ENCODE data around the gene PRKCA. TPM values are rescaled to one million over a fixed set of nuclear protein-coding genes. Genes with fewer than 3 reads are reported as not detected.

PRKCA gene
- total RNA-seq, 1 experiment from 2014 or later: 29.5 TPM

DNA sequence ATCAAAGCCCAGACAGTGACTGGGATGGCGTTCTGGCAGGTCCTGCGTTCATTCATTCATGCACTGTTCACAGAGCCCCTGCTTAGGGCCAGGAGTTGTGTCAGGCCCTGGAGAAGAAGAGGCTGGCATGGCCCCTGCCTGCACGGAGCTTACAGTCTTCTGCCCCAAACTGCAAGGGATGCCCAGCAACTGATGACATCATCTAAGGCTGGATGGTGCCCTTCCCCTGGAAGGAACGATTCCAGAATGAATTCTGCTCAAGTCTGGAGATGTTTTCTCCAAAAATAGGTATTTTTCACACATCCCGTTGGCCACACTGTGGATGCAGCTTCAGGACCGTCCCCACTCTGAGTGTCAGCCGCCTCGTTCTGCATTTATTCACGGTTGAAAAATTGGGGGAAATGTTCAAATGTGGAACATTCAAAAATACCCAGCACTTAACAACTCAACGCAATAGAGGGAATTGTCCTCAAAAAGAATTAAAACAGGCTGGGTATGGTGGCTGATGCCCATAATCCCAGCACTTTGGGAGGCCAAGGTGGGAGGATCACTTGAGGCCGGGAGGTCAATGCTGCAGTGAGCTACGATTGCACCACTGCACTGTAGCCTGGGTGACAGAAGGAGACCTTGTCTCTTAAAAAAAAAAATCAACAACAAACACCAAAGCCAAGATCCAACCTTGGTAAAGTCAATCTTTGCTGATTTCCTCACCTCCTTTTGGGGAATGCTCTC is 508.7 kb downstream of the PRKCA start:
- Mint-ChIP-seq H3K9me3 (no peaks in the 10 kb centered on the region), H3K4me3 (no peak overlapping the region), H3K27ac (no peak overlapping the region), H3K27me3 (ENCODE audit: low read depth) (no peaks in the 10 kb centered on the region), H3K36me3 (no peaks in the 10 kb centered on the region), H3K4me1 (peaks cover 8% of the 10 kb centered on the region)
- no peak for ATAC-seq
- CTCF ChIA-PET: interaction anchor here (1.5 kb wide), 1 partner anchor 83 kb away, joined by 3 read pairs; no protein-coding TSS in a partner anchor
- POLR2A ChIA-PET: no interaction called here
- DNase-seq (ENCODE audit: low spot score): no peak
- TF ChIP-seq HMGA2 (CRISPR knock-in tag; IDR thresholded peaks at IDR 0.05) (no peak), JAZF1 (CRISPR knock-in tag; IDR thresholded peaks at IDR 0.05) (no peak), NR2C2 (CRISPR knock-in tag; IDR thresholded peaks at IDR 0.05) (no peak), OVOL2 (CRISPR knock-in tag; IDR thresholded peaks at IDR 0.05; ENCODE audit: borderline replicate concordance) (no peak), PRRX2 (CRISPR knock-in tag; IDR thresholded peaks at IDR 0.05) (no peak), SP1 (CRISPR knock-in tag; conservative IDR thresholded peaks at IDR 0.05) (no peak), SOX15 (CRISPR knock-in tag; IDR thresholded peaks at IDR 0.05) (no peak), NR1H2 (CRISPR knock-in tag; IDR thresholded peaks at IDR 0.05) (no peak), CREM (CRISPR knock-in tag; IDR thresholded peaks at IDR 0.05) (no peak), NFE2L1 (CRISPR knock-in tag; IDR thresholded peaks at IDR 0.05) (no peak)
- TF ChIP-seq, protein P1, sequence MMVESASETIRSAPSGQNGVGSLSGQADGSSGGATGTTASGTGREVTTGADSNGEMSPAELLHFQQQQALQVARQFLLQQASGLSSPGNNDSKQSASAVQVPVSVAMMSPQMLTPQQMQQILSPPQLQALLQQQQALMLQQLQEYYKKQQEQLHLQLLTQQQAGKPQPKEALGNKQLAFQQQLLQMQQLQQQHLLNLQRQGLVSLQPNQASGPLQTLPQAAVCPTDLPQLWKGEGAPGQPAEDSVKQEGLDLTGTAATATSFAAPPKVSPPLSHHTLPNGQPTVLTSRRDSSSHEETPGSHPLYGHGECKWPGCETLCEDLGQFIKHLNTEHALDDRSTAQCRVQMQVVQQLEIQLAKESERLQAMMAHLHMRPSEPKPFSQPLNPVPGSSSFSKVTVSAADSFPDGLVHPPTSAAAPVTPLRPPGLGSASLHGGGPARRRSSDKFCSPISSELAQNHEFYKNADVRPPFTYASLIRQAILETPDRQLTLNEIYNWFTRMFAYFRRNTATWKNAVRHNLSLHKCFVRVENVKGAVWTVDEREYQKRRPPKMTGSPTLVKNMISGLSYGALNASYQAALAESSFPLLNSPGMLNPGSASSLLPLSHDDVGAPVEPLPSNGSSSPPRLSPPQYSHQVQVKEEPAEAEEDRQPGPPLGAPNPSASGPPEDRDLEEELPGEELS (CRISPR knock-in tag; IDR thresholded peaks at IDR 0.05): no peak
- TF ChIP-seq, protein P2, sequence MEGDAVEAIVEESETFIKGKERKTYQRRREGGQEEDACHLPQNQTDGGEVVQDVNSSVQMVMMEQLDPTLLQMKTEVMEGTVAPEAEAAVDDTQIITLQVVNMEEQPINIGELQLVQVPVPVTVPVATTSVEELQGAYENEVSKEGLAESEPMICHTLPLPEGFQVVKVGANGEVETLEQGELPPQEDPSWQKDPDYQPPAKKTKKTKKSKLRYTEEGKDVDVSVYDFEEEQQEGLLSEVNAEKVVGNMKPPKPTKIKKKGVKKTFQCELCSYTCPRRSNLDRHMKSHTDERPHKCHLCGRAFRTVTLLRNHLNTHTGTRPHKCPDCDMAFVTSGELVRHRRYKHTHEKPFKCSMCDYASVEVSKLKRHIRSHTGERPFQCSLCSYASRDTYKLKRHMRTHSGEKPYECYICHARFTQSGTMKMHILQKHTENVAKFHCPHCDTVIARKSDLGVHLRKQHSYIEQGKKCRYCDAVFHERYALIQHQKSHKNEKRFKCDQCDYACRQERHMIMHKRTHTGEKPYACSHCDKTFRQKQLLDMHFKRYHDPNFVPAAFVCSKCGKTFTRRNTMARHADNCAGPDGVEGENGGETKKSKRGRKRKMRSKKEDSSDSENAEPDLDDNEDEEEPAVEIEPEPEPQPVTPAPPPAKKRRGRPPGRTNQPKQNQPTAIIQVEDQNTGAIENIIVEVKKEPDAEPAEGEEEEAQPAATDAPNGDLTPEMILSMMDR (IDR thresholded peaks at IDR 0.05): no peak
- TF ChIP-seq, protein P3, sequence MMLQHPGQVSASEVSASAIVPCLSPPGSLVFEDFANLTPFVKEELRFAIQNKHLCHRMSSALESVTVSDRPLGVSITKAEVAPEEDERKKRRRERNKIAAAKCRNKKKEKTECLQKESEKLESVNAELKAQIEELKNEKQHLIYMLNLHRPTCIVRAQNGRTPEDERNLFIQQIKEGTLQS (CRISPR knock-in tag; conservative IDR thresholded peaks at IDR 0.05): no peak
- TF ChIP-seq, protein P4, sequence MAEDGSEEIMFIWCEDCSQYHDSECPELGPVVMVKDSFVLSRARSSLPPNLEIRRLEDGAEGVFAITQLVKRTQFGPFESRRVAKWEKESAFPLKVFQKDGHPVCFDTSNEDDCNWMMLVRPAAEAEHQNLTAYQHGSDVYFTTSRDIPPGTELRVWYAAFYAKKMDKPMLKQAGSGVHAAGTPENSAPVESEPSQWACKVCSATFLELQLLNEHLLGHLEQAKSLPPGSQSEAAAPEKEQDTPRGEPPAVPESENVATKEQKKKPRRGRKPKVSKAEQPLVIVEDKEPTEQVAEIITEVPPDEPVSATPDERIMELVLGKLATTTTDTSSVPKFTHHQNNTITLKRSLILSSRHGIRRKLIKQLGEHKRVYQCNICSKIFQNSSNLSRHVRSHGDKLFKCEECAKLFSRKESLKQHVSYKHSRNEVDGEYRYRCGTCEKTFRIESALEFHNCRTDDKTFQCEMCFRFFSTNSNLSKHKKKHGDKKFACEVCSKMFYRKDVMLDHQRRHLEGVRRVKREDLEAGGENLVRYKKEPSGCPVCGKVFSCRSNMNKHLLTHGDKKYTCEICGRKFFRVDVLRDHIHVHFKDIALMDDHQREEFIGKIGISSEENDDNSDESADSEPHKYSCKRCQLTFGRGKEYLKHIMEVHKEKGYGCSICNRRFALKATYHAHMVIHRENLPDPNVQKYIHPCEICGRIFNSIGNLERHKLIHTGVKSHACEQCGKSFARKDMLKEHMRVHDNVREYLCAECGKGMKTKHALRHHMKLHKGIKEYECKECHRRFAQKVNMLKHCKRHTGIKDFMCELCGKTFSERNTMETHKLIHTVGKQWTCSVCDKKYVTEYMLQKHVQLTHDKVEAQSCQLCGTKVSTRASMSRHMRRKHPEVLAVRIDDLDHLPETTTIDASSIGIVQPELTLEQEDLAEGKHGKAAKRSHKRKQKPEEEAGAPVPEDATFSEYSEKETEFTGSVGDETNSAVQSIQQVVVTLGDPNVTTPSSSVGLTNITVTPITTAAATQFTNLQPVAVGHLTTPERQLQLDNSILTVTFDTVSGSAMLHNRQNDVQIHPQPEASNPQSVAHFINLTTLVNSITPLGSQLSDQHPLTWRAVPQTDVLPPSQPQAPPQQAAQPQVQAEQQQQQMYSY (CRISPR knock-in tag; IDR thresholded peaks at IDR 0.05): no peak
- TF ChIP-seq, protein P5, sequence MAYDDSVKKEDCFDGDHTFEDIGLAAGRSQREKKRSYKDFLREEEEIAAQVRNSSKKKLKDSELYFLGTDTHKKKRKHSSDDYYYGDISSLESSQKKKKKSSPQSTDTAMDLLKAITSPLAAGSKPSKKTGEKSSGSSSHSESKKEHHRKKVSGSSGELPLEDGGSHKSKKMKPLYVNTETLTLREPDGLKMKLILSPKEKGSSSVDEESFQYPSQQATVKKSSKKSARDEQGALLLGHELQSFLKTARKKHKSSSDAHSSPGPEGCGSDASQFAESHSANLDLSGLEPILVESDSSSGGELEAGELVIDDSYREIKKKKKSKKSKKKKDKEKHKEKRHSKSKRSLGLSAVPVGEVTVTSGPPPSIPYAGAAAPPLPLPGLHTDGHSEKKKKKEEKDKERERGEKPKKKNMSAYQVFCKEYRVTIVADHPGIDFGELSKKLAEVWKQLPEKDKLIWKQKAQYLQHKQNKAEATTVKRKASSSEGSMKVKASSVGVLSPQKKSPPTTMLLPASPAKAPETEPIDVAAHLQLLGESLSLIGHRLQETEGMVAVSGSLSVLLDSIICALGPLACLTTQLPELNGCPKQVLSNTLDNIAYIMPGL (CRISPR knock-in tag; IDR thresholded peaks at IDR 0.05): no peak
- TF ChIP-seq, protein P6, sequence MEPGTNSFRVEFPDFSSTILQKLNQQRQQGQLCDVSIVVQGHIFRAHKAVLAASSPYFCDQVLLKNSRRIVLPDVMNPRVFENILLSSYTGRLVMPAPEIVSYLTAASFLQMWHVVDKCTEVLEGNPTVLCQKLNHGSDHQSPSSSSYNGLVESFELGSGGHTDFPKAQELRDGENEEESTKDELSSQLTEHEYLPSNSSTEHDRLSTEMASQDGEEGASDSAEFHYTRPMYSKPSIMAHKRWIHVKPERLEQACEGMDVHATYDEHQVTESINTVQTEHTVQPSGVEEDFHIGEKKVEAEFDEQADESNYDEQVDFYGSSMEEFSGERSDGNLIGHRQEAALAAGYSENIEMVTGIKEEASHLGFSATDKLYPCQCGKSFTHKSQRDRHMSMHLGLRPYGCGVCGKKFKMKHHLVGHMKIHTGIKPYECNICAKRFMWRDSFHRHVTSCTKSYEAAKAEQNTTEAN (CRISPR knock-in tag; IDR thresholded peaks at IDR 0.05): no peak
- TF ChIP-seq, protein P7, sequence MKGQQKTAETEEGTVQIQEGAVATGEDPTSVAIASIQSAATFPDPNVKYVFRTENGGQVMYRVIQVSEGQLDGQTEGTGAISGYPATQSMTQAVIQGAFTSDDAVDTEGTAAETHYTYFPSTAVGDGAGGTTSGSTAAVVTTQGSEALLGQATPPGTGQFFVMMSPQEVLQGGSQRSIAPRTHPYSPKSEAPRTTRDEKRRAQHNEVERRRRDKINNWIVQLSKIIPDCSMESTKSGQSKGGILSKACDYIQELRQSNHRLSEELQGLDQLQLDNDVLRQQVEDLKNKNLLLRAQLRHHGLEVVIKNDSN (CRISPR knock-in tag; IDR thresholded peaks at IDR 0.05): no peak
- TF ChIP-seq, protein P8, sequence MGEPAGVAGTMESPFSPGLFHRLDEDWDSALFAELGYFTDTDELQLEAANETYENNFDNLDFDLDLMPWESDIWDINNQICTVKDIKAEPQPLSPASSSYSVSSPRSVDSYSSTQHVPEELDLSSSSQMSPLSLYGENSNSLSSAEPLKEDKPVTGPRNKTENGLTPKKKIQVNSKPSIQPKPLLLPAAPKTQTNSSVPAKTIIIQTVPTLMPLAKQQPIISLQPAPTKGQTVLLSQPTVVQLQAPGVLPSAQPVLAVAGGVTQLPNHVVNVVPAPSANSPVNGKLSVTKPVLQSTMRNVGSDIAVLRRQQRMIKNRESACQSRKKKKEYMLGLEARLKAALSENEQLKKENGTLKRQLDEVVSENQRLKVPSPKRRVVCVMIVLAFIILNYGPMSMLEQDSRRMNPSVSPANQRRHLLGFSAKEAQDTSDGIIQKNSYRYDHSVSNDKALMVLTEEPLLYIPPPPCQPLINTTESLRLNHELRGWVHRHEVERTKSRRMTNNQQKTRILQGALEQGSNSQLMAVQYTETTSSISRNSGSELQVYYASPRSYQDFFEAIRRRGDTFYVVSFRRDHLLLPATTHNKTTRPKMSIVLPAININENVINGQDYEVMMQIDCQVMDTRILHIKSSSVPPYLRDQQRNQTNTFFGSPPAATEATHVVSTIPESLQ (CRISPR knock-in tag; IDR thresholded peaks at IDR 0.05): no peak
- TF ChIP-seq, protein P9, sequence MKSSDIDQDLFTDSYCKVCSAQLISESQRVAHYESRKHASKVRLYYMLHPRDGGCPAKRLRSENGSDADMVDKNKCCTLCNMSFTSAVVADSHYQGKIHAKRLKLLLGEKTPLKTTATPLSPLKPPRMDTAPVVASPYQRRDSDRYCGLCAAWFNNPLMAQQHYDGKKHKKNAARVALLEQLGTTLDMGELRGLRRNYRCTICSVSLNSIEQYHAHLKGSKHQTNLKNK (CRISPR knock-in tag; IDR thresholded peaks at IDR 0.05): no peak

Measured in WTC11 (cell line).